GM19452 (cell line): ENCODE data around the gene RAP1GDS1.
"Not testable (repeated sequence)": the region's sequence is repeated elsewhere in the genome, so short reads cannot be mapped to it uniquely, and the experiment has no call there.

ENCODE experiments used
- ATAC-seq: cut with Tn5 transposase; IDR thresholded peaks from one replicate; pipeline ENCODE4 v1.9.1; 2021; ENCODE audit not compliant: unreplicated experiment

Gene RAP1GDS1

DNA sequence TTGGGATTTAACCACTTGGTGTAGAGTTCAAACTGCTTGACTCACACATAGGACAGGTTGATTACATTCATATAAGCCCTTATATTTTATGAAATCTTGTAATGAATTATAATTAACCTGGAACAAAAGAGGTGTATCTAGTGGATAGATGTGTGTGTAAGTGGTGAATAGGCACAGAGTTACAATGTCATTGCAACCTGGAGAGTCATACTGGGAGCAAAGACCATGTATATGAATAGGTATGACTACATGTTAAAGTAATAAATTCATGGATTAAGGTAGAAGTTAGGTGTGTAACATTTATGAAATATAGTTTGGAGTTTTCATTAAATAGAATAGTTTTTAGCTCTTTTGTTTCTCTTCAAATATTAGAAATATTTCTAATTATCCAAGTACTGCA, 26.1 kb downstream of the RAP1GDS1 start:
- no peak for ATAC-seq

DNA sequence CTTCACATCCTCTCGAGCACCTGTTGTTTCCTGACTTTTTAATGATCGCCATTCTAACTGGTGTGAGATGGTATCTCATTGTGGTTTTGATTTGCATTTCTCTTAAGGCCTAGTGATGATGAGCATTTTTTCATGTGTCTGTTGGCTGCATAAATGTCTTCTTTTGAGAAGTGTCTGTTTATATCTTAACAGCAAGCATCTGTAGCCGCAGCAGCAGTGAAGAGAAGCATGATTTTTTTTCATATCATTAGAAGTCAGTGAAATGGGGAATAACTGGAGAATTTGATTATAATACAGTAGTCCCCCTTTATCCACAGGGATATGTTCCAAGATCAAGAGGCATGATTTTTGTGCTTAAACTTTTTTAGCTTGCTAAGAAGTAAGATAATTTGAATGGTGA, 27.5 kb downstream of the RAP1GDS1 start:
- ATAC-seq = not testable (repeated sequence)

DNA sequence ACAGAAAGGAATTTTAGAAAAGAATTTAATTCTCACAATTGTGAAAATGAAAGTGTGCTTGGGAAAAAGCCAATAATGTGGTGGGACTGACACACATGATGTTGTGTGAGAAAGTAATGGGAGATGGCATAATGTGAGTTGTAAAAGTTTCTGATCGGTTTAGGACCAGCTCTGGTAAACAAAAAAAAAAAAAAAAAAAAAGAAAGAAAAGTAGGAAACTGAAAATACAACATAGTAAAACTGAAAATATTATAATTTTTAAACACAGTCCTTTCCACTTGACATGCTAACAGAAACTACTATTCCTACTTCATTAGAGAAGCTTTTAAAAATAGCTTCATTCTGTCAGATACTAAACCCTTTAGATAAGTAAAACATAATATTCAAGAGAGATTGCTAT, 28.2 kb downstream of the RAP1GDS1 start:
- ATAC-seq = peak; percentile 69

DNA sequence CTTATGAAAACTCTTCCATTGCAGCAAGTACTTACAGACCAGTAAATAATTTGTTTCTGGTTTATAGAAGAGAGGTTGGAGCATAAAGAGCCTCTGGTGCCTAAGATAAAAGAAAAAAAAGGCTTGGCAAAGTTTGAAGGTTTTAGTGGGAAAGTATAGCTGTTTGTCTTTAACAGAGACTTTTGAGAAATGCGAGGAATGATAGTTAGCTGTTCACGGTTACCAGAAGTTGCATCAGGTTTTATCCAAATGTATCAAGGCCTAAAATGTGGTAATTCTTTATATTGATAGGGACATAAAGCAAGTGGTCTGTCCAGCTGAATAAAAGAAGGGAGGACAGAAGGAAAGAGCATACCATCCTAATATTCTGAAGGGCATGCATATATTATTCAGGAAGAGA, 29.3 kb downstream of the RAP1GDS1 start:
- no peak for ATAC-seq

DNA sequence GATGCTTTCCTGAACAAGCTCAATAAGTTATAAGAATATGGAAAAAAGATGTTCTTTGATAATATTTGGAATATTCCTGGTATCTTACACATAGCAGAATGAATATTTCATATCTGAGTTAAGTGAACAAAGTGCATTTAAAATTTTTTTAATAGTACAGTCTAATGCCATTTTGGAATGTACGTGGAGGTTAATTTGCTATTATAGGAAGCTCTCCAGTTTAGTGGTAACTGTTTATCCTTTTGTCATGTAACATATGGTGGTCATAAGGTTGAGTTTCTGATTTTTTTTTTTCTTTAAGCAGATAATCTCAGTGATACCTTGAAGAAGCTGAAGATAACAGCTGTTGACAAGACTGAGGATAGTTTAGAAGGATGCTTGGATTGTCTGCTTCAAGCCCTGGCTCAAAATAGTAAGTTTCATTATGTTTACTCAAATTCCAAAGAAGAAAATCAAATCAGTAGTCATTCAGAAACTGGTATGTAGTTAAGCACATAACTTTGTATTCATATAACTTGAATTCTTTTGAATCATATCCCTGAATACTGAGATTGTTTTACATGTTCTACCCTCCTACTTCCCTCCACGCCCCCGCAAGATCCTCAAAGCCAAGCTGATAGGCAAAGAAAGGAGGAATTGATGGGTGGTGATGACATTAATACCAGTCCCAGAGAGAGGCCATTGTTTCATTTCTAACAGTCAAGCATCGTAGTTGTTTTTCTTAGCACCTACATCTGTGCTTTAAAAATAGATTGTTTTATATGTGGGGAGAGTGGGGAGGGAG, 32.1 kb downstream of the RAP1GDS1 start:
- no peak for ATAC-seq

DNA sequence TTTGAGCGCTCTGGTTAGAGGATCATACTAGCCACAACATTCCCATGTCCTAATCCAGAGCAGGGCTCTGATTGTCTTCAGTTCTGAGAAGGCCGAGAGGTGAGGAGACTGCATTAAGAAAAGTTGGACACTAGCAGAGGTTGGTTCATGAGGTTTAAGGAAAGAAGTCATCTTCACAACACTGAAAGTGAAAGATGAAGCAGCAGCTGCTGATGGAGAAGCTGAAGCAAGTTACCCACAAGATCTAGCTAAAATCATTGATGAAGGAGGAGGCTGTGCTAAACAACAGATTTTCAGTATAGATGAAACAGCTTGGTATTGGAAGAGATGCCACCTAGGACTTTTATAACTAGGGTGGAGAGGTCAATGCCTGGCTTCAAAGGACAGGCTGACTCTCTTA, 36.8 kb downstream of the RAP1GDS1 start:
- ATAC-seq = no peak

DNA sequence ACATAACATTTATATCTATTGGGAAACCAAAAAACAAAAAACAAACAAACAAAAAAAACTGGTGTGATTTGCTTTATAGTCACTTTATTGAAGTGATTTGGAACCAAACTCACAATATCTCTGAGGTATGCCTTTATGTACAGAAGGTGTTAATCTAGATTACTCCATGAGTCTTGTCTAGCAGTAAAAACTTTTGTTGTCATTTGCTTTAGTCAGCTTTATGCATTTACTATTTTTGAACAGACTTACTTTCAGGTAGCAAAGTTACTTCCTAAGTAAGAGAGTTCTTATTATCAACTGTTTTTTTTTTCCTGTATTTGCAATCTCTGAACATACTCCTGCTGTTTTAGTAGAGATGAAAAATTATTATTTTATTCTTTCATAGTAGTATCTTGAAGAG, 39.5 kb downstream of the RAP1GDS1 start:
- no peak for ATAC-seq

DNA sequence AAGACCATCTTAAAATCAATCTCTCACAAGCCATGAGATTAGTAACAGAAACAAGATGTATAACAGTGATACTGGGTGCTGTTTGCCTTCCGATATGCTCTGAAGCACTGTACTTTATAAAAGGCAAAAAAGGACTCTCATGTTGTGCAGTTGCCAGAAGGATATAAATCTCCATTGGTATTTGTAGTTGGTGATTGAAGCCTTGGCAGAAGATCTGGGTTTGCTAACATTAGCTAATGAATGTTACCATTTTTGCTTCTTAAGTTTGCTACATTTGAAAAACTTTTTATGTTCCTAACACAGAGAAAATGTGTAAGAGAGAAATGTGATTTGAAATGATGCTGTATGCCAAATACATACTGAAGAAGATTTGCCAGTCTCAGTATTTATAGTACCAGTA, 44.4 kb downstream of the RAP1GDS1 start:
- ATAC-seq = no peak

DNA sequence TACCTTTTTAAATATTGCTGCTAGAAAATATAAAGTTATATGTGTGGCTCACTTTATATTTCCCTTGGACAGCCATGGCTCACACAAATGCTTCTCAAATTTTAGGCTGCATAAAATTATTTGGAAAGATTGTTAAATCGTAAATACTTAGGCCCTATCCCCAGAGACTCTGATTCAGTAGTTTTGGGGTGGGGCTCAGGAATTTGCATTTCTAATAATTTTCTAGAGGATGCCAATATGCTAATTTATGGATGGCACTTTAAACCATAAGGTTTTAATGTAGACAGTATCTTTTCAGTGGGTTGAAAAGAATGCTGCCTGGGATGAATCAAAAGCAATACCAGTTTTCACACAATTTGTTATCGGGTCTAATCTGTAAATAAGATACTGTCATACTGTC, 49.7 kb downstream of the RAP1GDS1 start:
- ATAC-seq = no peak

DNA sequence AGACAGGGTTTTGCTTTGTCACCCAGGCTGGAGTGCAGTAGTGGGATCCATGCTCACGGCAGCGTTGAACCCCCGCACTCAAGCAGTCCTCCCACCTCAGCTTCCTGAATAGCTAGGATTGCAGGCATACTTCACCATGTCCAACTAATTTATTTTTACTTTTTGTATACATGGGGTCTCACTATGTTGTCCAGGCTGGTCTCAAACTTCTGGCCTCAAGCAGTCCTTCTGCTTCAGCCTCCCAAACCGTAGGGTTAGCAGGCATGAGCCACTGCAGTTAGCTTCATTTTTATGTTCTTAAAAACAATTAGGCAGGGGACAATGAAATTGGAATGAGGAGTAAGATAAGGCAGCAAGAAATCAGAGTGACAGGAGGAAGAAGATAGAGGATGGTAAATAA, 50.5 kb downstream of the RAP1GDS1 start:
- ATAC-seq = no peak

DNA sequence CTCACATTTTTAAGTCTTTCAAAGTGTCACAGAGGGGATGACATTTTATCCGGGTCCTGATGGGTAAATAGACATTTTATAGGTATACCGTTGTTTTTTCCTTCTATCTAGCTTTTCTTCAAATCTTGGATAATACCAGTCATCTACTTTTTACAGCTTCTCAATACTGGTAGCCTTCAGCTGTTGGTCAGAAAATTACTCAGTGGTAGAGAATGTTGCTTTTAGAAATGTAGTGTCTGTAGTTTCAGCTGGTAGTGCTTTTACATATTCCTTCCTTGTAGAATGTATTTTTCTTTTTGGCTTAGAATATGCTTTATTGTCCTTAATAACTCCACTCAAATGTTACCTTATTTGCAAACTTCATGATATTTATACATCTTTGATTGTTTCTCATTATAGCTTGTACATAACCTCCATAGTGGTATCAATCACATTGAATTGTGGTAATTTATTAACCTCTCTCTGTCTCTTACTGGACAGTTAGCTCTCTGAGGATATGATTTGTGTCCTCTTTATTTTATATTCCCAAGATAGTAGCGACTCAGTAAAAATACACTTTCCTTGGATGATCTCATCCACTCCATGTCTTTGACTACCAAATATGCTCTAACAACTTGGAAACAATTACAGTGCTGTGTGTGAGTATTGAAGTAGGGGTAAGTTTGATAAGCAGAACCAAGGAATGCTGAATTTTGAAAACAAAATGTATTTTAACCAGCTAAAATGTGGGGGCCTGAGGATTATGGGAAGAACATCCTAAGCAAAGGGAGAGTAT, 53.8 kb downstream of the RAP1GDS1 start:
- ATAC-seq = no peak

DNA sequence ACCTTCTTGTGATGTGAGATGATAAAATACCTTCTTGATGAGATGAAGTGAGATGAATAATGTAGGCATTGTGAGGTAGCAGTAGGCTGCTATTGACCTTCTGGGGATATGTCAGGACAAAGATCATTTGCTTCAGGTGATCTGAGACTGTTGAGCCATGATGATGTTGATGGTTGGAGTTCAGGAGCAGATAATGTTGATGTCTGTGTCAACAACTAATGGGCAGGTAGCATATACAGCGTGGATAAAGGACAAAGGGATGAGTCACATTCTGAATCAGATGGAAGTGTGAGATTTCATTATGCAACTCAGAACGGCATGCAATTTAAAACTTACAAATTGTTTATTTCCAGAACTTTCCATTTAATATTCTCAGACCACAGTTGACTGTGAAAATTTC, 57.3 kb downstream of the RAP1GDS1 start:
- no peak for ATAC-seq

DNA sequence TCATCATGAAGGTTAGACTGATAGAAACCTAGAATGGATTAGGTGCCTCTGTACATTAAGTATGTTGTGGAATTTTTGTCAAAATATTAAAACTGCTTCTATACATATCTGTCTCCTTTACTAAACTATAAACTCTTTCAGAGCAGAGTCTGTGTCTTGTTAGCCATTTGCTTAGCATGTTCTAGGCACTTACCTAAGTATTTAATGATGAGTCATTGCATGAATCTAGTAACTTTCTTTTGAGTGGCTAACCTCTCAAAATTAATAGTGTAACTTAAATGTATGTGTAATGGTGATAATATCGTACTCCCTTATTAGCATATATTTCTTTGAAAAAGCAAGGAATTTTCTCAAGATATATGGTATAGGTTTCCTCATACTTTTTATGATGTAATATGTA, 57.8 kb downstream of the RAP1GDS1 start:
- no peak for ATAC-seq

DNA sequence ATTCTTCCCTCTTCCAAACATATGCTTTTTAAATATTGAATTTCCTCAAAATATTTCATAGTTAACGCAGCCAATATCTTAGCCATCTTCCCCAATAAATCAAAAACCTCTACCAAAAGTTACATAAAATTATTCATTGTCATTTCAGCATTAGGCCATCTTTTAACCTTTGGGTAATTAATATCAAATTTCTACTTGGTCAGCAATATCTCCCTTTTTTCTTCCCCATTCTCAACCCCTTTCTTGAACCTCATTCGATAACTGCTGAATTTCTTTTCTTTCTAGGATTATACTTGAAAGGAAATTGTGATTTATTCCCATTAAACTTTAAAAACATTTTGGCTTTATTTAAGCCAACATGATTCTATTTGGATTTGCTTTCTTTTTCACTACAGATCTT, 65.0 kb downstream of the RAP1GDS1 start:
- ATAC-seq = no peak

DNA sequence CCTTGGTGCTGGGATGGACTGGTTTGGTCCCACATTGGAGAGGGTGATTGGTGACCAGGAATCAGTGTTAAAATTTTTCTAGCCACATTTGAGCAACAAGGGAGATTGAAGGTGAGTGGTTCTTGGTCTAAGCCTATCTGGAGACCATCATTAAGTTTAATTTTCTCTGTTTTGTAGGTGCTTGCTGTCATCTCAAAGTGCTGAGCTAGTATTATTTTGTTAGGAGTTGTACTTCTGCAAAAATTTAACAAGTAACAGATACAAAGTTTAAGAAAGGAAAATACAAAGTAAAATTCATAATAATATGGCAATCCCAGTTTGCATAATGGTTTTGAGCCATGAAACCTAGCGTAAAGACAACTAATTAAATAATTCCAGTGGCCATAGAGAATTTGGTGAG, 66.5 kb downstream of the RAP1GDS1 start:
- no peak for ATAC-seq

DNA sequence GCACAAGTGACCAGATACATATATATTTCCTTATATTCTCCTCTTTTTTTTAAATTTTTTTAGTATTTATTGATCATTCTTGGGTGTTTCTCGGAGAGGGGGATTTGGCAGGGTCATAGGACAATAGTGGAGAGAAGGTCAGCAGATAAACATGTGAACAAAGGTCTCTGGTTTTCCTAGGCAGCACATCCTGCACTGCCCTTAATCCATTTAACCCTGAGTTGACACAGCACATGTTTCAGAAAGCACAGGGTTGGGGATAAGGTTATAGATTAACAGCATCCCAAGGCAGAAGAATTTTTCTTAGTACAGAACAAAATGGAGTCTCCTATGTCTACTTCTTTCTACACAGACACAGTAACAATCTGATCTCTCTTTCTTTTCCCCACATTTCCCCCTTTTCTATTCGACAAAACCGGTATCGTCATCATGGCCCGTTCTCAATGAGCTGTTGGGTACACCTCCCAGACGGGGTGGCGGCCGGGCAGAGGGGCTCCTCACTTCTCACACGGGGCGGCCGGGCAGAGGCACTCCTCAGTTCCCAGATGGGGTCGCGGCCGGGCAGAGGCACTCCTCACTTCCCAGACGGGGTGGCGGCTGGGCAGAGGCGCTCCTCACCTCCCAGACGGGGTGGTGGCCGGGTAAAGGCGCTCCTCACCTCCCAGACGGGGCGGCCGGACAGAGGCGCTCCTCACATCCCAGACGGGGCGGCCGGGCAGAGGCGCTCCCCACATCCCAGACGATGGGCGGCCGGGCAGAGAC, 68.9 kb downstream of the RAP1GDS1 start:
- not testable (repeated sequence) for ATAC-seq

DNA sequence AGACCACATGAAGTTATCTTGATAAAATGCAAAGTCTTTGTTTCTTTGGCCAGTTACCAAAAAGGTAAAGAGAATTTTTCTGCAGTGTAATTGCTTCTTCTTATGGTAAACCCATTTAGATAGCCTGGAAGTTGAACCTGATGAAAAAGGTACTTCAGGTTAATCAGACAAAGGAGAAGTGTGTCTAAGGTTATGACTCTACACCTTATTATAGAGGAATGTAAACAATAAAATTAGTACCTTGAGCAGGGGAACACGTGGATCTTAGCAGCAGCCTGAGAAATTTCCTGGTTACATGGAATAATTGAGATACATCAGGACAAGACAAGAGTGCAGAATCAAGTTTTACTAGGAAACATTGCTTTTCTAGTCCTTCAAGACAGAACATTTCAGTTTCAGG, 70.8 kb downstream of the RAP1GDS1 start:
- no peak for ATAC-seq

DNA sequence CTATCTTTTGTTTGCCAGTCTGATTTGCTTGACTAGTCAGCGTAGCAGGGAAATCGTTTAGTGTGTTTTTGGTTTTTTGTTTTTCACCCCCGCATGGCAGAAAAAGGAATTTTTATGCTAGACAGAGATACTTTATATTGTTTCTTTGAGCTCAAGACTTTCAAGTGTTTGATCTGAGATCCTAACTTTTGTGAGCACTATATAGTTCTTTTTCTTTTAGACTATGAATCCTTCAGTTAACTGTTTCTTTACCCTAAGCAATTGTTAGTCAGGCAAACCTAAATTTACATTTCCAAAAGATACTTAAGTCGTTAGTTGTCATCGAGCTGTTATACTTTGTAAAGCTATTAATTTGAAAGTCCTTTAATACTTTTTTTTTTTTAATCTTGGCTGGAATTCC, 73.3 kb downstream of the RAP1GDS1 start:
- ATAC-seq = no peak

DNA sequence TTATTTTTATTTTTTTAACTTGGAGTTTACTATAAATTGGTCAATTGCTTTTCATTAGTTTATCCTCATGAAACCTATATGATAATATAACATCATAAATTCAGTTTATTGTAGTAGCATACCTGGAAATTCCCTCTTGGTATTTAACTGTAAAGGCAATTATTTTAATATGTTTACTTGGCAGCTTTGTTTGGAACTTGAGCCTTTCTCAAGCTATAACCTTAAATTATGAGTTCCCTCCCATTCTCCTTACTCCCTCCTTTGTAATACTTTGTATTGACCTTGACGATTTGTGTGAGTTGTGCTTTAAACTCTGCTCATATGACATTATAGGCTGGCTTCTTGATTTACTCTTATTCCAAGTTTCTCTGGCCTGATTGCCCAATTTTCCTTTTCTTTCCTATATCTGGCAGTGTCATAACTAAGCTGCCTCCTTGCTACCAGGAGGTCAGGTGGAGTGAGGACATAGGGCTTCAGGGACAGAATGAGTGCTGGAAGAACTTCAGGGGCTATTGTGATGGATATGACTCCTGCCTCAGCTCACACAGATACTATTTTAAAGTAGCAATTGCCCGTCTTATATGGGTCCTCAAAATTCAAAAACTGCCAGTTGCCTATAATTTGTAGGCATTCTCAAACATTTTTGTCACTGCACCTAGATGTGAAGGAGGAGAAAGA, 77.7 kb downstream of the RAP1GDS1 start:
- no peak for ATAC-seq

DNA sequence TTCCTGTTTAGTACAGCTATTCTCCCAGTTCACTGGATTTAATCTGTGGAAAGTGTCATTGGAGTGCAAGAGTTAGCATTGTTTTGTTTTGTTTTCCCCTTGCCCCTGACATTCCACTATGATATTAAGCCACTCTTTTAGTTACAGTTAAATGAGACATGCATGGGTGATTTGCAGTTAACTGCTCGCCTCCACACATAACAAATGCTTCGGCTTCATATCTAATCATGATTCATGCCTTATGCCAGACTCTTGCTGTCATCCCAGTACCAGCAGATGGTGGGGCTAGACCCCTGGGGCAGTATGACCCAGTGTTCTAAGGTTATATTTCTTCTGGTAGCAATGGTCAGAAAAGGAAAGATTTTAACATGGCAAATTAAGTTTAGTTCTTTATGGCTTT, 80.1 kb downstream of the RAP1GDS1 start:
- ATAC-seq = no peak

DNA sequence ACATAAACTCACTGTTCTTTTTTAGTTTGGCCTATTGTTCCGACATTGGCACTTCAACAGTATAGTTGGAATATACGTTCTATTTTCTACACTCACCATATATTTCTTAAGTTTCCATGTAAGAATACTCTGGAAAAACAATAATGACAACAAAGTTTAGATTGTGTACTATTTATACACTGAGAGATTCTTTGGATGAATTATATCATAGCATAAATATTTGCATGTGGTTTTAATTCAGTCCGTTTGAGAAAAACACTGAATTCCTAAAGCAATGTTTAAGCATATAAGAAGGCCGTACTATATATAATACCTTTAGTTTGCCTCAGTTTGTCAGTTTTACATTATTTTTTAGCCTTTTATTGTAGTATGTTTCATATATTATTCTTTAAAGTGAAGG, 82.4 kb downstream of the RAP1GDS1 start:
- no peak for ATAC-seq
